Prostate gland (tissue), 2 donors: Measurements from ENCODE around the gene SLC37A4.

Experiments used
- CTCF ChIP-seq, 4 experiments: fragments of 200-600 bp in 2 of 4; fragments of 450-650 bp in 2 of 4; sonication (generic) in 2 of 4; IDR thresholded peaks; 1 replicate in 3 of 4; 2 replicates in 1 of 4; pipeline ENCODE4 v1.5.1; 2016 to 2019; ENCODE audit warnings: antibody characterized with exemption in 4 of 4, mild to moderate bottlenecking in 2 of 4, moderate library complexity in 2 of 4
- POLR2A ChIP-seq: fragments of 450-650 bp; IDR thresholded peaks from one replicate; pipeline ENCODE4 v1.6.1; 2016; ENCODE audit warnings: antibody characterized with exemption, mild to moderate bottlenecking
- POLR2AphosphoS5 ChIP-seq: sonication (generic); formaldehyde crosslinking; IDR thresholded peaks from one replicate; pipeline ENCODE4 v1.6.1; 2017; ENCODE audit warnings: antibody characterized with exemption

- TF ChIP-seq CTCF (IDR thresholded peaks at IDR 0.05) (no peak), POLR2A (no peak), POLR2AphosphoS5 (no peak)
Observed at GRCh38 chr11:119021631-119022030, 9.0 kb downstream of the SLC37A4 start.
